ENCODE results near the gene NPIPB4.
"Not testable (repeated sequence)": the region's sequence is repeated elsewhere in the genome, so short reads cannot be mapped to it uniquely, and the experiment has no call there.

Gene NPIPB4

GRCh38 chr16:21857656-21858055, at the start of gene NPIPB4:
TSS of gene NPIPB4 (minus strand) at chr16:21857756. CDS start at chr16:21857378, 378 bp downstream.
- DNase-seq (ENCODE audit: low read depth) = not testable (repeated sequence)

GRCh38 chr16:21898998-21899397, 41.4 kb upstream of the NPIPB4 start:
- not testable (repeated sequence) for DNase-seq (ENCODE audit: low read depth)

- DNase-seq (ENCODE audit: low read depth) = not testable (repeated sequence)
Measured at GRCh38 chr16:21881988-21882387, 24.4 kb upstream of the NPIPB4 start.

GRCh38 chr16:21837186-21837585, 20.4 kb downstream of the NPIPB4 start:
- not testable (repeated sequence) for DNase-seq (ENCODE audit: low read depth)

- DNase-seq (ENCODE audit: low read depth) = not testable (repeated sequence)
Measured at GRCh38 chr16:21836334-21836733, 21.2 kb downstream of the NPIPB4 start.

GRCh38 chr16:21835747-21836146, 21.8 kb downstream of the NPIPB4 start:
- DNase-seq (ENCODE audit: low read depth) = not testable (repeated sequence)

- DNase-seq (ENCODE audit: low read depth) = not testable (repeated sequence)
Measured at GRCh38 chr16:21834211-21834610, 23.3 kb downstream of the NPIPB4 start.

GRCh38 chr16:21829929-21830328, 27.6 kb downstream of the NPIPB4 start:
- not testable (repeated sequence) for DNase-seq (ENCODE audit: low read depth)

GRCh38 chr16:21826067-21826706, 31.4 kb downstream of the NPIPB4 start:
- not testable (repeated sequence) for DNase-seq (ENCODE audit: low read depth)

GRCh38 chr16:21825526-21825925, 32.0 kb downstream of the NPIPB4 start:
- not testable (repeated sequence) for DNase-seq (ENCODE audit: low read depth)

GRCh38 chr16:21823258-21823657, 34.3 kb downstream of the NPIPB4 start:
- DNase-seq (ENCODE audit: low read depth) = not testable (repeated sequence)

- not testable (repeated sequence) for DNase-seq (ENCODE audit: low read depth)
Measured at GRCh38 chr16:21820908-21821465, 36.6 kb downstream of the NPIPB4 start.

- peak; percentile 56 for DNase-seq (ENCODE audit: low read depth)
Measured at GRCh38 chr16:21820028-21820907, 37.3 kb downstream of the NPIPB4 start.

- DNase-seq (ENCODE audit: low read depth) = not testable (repeated sequence)
Measured at GRCh38 chr16:21819617-21820016, 37.9 kb downstream of the NPIPB4 start.

GRCh38 chr16:21817012-21817411, 40.5 kb downstream of the NPIPB4 start:
- not testable (repeated sequence) for DNase-seq (ENCODE audit: low read depth)

- DNase-seq (ENCODE audit: low read depth) = not testable (repeated sequence)
Measured at GRCh38 chr16:21815694-21816093, 41.9 kb downstream of the NPIPB4 start.

- not testable (repeated sequence) for DNase-seq (ENCODE audit: low read depth)
Measured at GRCh38 chr16:21802375-21802663, 55.2 kb downstream of the NPIPB4 start.

GRCh38 chr16:21801538-21802374, 55.8 kb downstream of the NPIPB4 start:
- peak; percentile 36 for DNase-seq (ENCODE audit: low read depth)

GRCh38 chr16:21798601-21799000, 59.0 kb downstream of the NPIPB4 start:
- not testable (repeated sequence) for DNase-seq (ENCODE audit: low read depth)

GRCh38 chr16:21793310-21793709, 64.2 kb downstream of the NPIPB4 start:
- not testable (repeated sequence) for DNase-seq (ENCODE audit: low read depth)

- not testable (repeated sequence) for DNase-seq (ENCODE audit: low read depth)
Measured at GRCh38 chr16:21790506-21790905, 67.0 kb downstream of the NPIPB4 start.
